HG03457 (cell line): ENCODE measurements around the gene PTMA.

ENCODE experiments used
- ATAC-seq: cut with Tn5 transposase; IDR thresholded peaks from one replicate; pipeline ENCODE4 v1.9.1; 2021; ENCODE audit warnings: moderate number of reproducible peaks; ENCODE audit not compliant: unreplicated experiment

PTMA gene

DNA sequence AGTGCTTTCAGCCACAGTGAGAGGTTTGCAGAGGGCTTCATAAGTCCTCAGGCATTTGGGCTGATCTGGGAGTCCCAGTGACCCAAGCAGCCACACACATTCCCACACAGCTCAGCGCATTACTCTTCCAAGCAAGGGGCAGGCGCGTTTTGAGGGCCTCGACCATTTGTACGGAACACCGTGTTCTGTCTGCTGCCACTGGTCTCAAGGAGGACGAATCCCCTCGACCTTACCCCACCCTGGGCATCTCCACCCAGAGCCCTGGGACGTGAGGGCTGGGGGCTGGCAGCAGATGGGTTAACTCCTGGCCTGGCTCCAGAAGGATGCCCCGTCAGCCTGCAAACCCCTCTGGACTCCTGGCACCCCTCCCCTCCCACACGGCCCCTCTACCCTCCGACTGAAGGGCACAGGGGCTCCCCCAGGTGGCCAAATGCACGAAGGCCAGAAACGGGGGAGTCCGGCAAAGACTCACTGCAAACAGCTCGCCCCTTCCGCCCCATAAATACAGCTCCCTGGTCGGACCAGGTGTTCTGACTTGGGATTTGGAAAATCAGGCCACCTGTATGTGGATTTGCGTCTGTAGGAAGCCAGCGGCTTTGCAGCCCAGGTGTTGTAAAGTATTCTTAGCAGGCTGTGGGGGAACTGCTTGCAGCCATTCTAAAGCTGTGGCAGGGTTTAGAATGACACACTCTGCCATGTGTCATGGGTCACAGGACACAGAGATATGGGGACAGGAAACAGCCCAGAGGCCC is 33.6 kb upstream of the PTMA start:
- no peak for ATAC-seq

DNA sequence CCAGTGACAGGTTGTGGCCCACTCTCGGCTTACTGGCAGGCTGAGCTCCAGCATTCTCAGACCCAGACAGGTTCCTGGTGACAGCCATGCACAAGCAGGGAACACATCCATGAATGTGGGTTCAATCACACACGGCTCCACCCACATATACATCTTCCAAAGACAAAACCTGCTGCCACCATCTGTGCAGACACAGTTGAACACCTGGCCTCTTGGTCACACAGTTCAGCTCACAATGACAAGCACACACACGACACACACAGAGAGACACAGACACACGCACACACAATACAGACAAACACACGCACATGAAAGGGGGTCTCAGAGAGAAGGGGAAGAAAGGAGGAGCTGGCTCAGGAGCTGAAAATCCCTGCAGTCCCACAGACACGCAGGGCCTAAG is 32.1 kb upstream of the PTMA start:
- no peak for ATAC-seq

DNA sequence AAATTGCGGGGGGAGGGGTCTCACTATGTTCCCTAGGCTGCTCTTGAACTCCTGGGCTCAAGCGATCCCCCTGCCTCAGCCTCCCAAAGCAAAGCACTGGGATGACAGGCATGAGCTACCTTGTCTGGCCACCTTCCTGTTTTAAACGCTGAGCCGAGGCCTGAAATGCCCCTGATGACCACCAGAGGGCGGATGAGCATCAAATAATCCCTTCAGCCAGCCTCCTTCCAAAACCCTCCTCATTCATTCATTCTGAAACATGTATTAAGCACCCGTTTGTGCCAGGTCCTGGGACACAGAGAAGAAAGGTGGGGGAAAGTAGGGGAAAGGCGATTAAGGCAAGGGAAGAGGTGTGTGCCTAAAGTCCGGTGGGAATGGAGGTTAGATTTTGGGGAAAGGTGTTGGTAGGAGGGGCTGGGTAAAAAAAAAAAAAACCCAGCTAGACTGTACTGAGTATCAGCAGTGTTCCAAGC is 30.7 kb upstream of the PTMA start:
- no peak for ATAC-seq

DNA sequence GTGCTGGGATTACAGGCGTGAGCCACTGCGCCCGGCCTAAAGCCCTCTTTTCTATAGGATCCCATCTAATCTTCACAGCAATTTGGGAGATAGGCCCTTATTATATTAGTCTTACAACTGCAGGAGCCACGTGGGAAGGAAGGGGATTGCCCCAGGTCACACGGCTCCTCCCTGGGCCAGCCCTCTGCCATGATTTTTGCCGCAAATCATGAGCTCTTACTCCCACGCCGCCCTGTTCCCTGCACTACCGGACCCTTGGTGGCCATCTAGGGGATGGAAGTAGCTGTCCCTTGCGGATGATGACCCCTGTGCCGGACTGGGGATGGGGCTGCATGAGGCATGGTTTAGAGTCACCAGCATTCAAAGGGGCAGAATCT is 28.4 kb upstream of the PTMA start:
- ATAC-seq: no peak

DNA sequence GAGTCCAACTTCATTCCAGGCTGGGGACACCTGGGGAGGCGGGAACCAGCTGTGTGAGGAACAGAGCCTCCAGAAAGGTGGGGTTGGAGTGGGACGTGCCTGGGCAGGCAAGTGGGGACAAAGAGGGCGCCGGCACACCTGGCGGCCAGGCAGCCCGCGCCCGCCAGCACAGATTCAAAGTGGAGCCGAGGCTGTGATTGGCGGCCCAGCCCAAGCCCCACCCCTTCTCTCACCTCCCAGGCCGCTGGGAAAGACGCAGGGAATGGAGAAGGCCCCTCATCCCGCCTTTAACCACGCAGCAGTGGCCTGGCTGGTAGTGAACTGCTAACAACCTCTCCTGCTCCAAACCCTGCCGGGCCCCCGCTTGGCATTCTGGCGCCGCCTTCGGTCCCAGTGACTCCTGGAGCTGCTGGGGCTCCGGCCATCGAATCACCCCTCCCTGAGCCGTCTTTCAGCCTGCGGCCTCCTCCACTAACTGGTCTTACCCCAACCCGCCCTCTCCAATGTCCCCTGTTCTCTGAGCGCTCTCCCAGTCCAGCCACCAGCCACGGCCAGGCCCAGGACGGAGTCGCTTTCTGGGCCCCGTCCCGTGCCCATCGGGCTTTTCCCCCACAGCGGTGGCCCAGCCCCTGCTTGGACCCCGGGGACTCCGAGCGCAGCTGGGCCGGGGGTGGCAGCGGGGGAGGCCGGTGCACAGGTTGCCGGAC is 27.9 kb upstream of the PTMA start:
- no peak for ATAC-seq

DNA sequence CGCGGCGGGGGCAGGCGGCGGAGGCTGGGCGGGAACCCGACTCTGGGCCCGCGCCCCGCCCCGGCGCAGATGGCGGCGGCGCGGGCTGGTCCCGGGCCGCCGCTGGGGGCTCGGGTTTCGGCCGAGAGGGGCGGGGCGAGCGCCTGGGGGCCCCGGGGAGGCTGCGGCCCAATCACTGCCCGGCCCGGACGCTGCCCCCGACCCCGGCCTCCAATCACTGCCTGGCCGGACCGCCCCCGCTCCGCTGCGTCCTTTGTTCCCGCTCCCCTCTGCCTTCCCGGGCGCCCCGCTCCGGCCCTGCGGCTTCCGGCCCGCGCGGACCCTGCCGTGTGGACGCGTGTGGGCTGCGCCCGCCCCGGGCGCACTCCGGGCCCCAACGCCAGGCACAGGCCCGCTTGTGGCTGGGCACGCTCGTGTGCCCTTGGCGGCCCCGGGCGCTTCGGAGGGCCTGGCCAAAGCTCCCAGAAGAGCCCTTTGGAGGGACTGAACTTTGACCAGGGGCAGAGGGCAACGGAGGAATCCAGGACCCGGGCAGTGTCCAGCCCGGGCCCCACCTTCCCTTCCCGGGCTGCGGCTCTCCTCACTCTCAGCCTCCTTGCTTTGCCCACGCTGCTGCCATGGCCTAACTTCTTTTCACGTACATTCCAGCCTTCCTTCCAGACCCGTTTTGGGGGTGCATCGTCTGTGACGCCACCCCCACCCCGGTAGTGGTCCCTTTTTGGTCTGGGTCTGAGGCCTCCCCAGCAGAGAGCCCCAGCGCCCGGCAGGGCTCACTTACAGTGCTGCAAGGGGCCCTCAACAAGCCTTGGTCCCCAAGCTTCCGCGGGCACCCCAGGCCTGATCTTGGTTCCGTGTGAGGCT is 27.1 kb upstream of the PTMA start:
- ATAC-seq: peak; percentile 48

DNA sequence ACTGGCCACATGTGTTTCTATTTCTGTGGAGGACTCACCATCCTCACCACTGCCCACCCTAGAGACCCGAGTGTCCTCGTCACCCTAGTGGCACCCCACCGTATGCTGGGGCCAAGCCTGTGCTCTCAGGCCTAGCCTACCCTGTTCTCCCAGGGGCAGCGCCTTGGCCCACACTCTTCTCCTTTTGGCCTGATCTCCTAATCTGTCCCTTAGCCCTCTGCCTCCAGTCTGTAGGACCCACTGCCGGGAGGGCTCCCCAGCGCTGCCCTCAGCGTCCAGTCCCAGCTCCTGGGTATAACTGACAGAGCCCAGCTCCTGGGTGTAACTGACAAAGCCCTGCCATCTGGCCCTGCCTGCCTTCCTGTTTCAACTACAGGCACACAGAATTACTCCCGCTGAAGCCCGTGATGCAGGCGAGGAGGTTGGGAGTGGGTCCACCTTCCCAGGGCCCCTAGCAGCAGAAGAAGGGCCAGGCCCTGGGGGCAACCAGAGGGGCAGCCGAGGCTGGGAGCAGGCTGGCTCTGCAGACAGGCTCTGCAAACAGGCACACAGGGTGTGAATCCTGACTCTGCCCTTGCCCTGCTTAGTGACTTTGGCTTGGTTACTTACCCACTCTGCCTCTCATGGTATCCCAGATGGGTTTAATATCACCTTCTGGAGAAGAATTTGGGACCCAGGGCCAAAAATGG is 25.6 kb upstream of the PTMA start:
- no peak for ATAC-seq

DNA sequence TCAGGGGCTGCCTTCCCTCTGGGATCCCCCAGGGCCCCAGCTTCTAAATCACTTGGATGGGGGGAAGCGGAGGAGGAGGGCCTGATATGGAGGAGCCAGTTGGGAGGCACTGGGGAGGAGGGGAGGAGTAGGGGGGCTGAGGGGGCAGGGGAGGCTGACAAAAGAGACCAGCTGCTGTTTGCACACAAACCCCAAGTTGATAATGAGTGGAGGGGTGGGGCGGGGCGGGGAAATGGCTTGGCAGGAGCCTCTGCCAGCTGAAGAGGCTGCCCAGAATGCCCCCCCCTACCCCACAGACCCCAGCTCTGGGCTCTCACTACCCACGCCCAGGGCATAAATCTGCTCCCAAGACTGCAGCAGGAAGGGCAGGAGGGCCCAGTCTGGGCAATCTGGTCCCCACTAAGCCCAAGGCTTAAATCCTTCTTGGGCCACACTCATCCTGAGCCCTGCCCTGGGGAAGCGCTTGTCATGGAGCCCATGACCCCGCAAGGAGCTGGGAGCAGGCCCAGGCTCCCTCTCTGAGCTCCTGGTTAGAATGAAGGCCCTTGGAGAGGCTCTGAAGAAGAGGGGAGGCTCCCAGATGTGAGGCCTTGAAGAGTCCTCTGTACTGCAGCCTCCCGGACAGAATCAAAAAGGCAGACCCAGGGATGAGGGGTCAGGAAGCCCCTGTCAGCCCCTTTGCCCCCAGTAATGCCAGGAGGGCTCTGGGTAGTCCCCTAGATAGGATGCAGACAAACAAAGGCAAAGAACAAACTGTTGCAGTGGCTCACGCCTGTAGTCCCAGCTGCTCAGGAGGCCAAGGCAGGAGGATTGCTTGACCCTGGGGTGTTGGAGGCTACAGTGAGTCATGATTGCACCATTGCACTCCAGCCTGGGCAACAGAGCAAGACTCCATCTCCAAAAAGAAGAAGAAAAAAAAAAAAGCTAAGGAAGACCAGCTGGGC is 24.8 kb upstream of the PTMA start:
- no peak for ATAC-seq

DNA sequence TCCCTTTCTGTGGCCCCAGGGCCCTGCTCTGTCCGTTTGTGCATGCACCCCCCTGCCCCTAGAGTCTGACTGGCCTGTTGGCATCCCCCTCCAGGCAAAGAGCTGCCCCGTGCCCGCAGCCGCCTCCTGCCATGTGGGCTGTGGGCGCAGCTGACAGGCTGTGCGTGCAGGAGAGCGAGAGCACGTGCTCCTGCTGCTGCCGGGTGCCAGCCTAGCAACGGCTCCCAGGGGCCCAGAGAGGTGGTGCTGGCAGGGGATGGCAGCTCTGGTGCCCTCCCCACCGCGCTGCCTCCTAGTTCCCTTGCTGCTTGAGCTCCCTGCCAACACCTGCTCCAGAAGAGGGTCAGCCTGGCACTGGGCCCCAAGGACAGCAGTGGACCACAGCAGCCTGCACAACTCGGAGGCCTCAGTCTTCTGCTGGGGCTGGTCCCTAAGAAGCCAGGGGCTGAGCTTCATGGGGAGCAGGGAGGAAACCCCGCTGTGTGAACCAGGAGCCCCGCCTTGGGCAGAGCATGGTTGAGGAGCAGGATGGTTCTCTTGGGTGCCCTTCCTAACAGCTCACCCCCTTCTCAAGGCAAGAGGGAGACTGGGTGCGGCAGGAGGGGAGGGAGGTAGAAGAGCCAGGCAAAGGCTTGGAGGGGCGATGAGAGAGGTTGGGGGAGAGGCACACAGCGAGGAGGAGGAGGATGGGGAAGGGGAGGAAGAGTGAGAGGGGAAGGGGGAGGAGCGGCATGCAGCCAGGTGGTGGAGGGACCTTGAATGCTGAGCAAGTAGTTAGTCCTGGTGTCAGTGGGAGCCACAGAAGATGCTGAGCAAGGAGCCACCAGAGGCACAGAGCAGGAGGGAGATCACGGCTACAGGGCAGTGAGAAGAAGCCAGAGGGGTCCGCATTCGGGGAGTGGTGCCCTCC is 23.8 kb upstream of the PTMA start:
- no peak for ATAC-seq

DNA sequence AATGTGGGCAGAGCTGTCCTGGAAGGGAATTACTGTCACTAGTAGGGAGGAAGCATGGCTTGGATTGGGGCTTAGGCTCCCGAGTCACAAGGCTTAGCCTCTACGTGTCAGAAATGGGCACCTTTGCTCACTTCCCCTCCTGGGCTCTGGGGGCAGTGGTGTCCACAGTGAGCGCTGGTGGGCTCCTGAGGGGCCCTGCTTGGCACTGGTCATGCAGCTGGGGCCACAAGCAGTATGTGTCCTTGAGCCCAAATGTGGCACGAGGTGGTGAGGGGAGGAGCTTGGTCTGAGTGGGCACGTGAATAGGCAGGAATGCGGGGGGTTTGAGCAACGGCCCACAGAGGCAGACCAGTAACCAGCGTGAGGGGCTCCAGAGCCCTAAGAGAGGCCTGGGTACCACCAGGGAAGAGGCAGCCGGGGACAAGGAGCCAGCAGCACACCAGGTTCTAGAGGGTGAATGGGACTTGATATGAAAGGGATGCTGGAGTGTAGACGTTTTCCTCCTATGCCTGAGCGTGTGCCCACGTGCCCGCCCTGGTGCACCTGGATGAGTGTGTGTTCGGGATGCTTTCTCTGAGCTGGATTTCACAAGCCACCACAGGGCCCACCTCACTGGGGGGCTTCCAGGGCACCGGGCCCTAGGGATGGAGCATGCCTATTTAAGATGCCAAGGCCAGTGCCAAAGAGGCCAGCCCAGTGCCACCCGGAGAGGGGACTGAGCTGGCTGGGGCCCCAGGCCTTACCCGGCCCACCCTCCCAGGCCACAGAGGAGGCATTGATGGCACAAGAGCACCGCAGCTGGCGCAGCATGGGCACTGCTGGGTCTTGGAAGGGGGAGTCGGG is 22.8 kb upstream of the PTMA start:
- ATAC-seq: no peak

DNA sequence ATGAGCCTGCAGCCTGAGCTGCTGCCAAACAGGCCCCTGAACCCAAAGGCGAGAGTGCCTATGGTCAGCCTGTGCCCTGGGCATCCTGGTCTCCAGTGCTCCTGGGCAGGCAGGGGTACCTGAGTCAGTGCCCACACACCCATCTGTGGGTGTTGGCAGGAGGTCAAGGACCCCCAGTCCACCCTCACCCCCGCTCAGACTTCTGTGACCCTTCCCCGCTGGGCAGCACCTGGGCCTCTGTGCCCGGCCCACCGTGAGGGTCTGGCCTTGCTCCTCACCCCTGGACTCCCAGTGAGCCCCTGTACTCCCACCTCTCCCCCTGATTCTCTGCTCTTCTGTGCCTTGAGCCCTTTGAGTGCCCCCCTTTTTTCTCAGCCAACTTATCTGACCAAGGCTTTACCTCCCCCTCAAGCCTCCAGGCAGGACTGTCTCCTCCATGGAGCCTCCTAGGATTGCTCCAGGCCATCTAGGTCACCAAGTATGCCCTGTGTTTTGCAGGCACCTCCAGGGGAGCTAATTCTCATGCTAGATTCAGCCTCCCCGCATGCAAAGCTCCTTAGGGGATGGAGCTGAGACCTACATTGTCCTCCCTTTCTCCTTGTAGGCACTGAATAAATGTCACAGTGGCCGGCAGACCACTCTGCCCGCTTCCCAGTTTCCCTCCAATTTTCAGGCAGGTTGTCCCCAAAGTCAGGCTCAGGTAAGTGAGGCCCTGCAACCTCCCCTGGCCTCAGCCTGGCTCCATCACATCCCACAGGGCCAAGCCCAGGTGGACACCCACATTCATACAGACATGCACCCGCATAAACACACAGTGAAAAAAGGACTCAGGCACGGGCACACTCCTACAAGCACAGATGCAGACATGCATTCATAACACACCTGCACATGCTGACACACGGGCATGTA is 21.9 kb upstream of the PTMA start:
- no peak for ATAC-seq

DNA sequence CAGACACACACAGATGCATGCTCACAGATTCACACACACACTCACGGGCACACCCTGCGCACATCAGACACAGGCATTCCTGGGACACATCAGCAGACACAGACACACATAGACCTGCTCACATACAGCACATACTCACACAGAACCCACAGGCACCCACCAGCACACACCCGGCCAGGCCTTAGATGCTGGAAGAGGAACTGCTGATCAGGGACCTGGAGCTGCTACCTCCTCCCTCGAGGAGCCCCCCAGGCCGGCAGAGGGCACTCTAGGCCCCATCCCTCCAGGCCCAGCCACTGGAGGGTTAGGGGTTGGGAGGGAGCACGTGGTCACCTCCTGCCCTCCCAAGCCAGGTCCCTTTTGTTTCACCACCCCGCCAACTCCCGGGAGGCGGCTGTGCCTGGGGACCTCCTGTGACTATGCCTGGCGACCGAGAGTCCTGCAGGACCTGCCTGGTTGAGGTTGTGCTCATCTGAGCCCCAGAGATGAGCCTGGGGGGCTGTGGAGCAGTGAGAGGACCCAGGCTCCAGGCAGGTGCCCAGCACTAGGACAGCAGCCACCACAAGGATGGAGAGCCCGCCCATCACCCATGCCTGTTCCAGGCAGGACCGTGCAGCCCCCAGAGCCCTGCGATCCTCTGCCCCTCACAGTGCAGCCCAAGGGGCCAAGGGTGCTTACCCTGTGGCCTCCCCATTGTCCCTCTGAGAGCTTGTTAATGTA is 21.0 kb upstream of the PTMA start:
- ATAC-seq: no peak

DNA sequence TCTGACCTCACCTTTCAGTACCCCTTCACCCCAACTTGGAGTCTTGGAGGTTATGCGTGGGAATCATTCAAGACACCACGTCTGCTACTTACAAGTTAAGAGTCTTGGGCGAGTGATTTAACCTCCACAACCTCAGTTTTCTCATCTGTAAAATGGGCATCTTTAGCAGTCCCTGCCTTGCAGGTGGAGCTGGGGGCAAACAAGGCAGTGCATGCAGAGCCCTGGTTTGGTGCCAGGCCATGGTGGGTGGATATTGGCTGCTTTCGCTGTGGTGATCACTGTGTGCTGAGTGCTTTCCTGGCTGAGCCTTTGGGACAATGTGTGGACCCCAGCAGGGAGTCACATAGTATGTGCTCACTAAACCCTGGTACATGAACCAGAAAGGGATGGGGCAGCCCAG is 20.4 kb upstream of the PTMA start:
- ATAC-seq: no peak

DNA sequence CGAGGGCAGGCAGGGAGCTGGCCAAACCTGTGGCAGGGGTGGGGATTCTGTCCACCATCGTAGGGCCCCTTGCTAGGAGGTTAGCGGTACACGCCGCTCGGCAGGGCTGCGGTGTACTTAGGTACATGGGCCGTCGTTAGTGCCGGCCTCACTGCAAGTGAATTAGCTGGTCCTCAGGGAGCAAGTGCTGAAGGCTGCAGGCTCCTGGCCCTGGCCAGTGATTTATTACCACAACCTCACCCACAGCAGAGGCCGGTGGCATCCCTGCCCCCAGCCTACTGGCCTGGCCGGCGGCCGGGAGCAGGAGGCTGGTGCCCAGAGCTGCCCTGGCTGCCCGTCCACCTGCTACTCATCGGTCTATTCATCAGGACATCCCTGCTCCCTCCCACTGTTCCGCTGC is 19.6 kb upstream of the PTMA start:
- no peak for ATAC-seq

DNA sequence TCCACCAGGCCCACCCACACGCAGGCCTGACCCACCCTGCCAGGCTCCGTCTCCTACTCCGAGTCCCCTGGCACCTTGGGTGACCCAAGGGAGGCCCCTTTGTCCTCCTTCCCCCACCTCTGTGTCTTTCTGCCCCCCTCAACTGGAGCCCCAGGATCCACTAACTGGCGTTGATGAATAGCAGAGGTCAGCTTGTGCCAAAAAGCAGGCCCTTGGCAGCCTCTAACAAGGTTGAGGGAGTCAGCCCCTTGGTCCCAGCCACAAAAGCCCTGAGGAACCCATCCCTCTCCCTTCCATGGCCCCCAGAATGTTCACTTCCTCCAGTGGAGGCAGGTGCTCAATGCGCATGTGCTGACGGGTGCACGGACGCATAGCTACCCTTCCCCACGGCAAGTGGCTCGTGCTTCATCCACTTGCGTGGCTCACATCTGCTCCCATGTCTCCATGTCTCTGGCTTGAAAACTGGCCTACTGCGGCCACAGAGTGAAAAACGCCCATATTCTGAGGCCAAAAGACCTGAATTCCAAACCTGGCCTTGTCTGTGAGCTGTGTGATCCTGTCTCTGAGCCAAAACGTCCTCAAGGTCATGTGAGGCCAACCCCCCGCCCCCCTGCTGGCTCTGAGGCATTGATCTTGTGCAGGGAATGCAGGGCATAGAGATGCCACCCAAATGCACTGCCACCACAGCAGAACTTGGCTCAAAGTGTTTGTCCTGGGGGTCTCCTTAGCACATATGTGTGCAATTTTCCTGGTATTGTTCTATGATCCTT is 19.0 kb upstream of the PTMA start:
- no peak for ATAC-seq
